H9 (cell line): ENCODE results near the gene PROX1. TPM values are rescaled to one million over a fixed set of nuclear protein-coding genes. Genes with fewer than 3 reads are reported as not detected.

Source experiments
- DNase-seq: peaks from one replicate; pipeline ENCODE4 v3.0.0-alpha.2; 2017
- H2AFZ ChIP-seq: one replicate; pipeline ENCODE4 v1.6.1; 2013; ENCODE audit warnings: mild to moderate bottlenecking, low read length, control low read depth, moderate library complexity
- H2AK5ac ChIP-seq: 2 replicates; pipeline ENCODE4 v1.6.1; 2013; ENCODE audit warnings: low read length, control low read depth, mixed read lengths; ENCODE audit not compliant: insufficient read length
- H2BK120ac ChIP-seq: one replicate; pipeline ENCODE4 v1.6.1; 2013; ENCODE audit warnings: low read depth, mild to moderate bottlenecking, low read length, control low read depth, inconsistent platforms; ENCODE audit not compliant: poor library complexity, severe bottlenecking
- H2BK12ac ChIP-seq: 2 replicates; pipeline ENCODE4 v1.6.1; 2013; ENCODE audit warnings: low read length, control low read depth, mixed read lengths, low read depth; ENCODE audit not compliant: insufficient read length
- H2BK15ac ChIP-seq: 2 replicates; pipeline ENCODE4 v1.6.1; 2013; ENCODE audit warnings: low read depth, low read length, control low read depth
- H2BK20ac ChIP-seq: one replicate; pipeline ENCODE4 v1.6.1; 2013; ENCODE audit warnings: low read depth, mild to moderate bottlenecking, low read length, control low read depth, inconsistent platforms; ENCODE audit not compliant: poor library complexity, severe bottlenecking
- H2BK5ac ChIP-seq: 2 replicates; pipeline ENCODE4 v1.6.1; 2013; ENCODE audit warnings: low read length, control low read depth, mixed read lengths; ENCODE audit not compliant: insufficient read length
- H3K14ac ChIP-seq: 2 replicates; pipeline ENCODE4 v1.6.1; 2013; ENCODE audit warnings: low read length, control low read depth; ENCODE audit not compliant: insufficient read depth
- H3K18ac ChIP-seq: 2 replicates; pipeline ENCODE4 v1.6.1; 2013; ENCODE audit warnings: low read depth, mild to moderate bottlenecking, mixed read lengths, low read length, control low read depth; ENCODE audit not compliant: insufficient read length
- H3K23ac ChIP-seq: 2 replicates; pipeline ENCODE4 v1.6.1; 2013; ENCODE audit warnings: low read length, control low read depth, mixed read lengths, low read depth; ENCODE audit not compliant: insufficient read length
- H3K23me2 ChIP-seq: 2 replicates; pipeline ENCODE4 v1.6.1; 2013; ENCODE audit warnings: low read depth, mild to moderate bottlenecking, mixed read lengths, low read length, control low read depth; ENCODE audit not compliant: insufficient read length, poor library complexity, severe bottlenecking
- H3K27ac ChIP-seq: 2 replicates; pipeline ENCODE4 v1.5.1; 2013; ENCODE audit warnings: low read length, control low read depth, mixed read lengths, low read depth; ENCODE audit not compliant: insufficient read length
- H3K27me3 ChIP-seq: 2 replicates; pipeline ENCODE4 v1.6.1; 2013; ENCODE audit warnings: low read length, control low read depth, inconsistent platforms; ENCODE audit not compliant: insufficient read depth
- H3K4ac ChIP-seq: 2 replicates; pipeline ENCODE4 v1.6.1; 2013; ENCODE audit warnings: low read depth, mild to moderate bottlenecking, control low read depth, inconsistent platforms, low read length, moderate library complexity
- H3K4me1 ChIP-seq: 2 replicates; pipeline ENCODE4 v1.6.1; 2013; ENCODE audit warnings: low read length, control low read depth, inconsistent platforms; ENCODE audit not compliant: insufficient read depth
- H3K4me2 ChIP-seq: 2 replicates; pipeline ENCODE4 v1.6.1; 2013; ENCODE audit warnings: low read length, control low read depth, mixed read lengths; ENCODE audit not compliant: insufficient read length, insufficient read depth
- H3K56ac ChIP-seq: 2 replicates; pipeline ENCODE4 v1.6.1; 2013; ENCODE audit warnings: low read depth, mild to moderate bottlenecking, mixed read lengths, low read length, control low read depth; ENCODE audit not compliant: insufficient read length
- H3K79me1 ChIP-seq: 2 replicates; pipeline ENCODE4 v1.6.1; 2013; ENCODE audit warnings: low read depth, mild to moderate bottlenecking, moderate library complexity, low read length, control low read depth, inconsistent platforms; ENCODE audit not compliant: insufficient read depth, poor library complexity, severe bottlenecking
- H3K79me2 ChIP-seq: 2 replicates; pipeline ENCODE4 v1.6.1; 2013; ENCODE audit warnings: low read length, control low read depth, inconsistent platforms; ENCODE audit not compliant: insufficient read depth
- H3K9ac ChIP-seq: 2 replicates; pipeline ENCODE4 v1.6.1; 2013; ENCODE audit warnings: low read length, control low read depth, mixed read lengths; ENCODE audit not compliant: insufficient read length; ENCODE audit errors: extremely low read depth
- H3K9me3 ChIP-seq: one replicate; pipeline ENCODE4 v1.6.1; 2013; ENCODE audit warnings: low read depth, low read length, inconsistent platforms; ENCODE audit not compliant: control insufficient read depth
- H3T11ph ChIP-seq: one replicate; pipeline ENCODE4 v1.6.1; 2013; ENCODE audit warnings: mild to moderate bottlenecking, low read length, control low read depth, inconsistent platforms
- H4K20me1 ChIP-seq: one replicate; pipeline ENCODE4 v1.6.1; 2013; ENCODE audit not compliant: control insufficient read depth, insufficient read length, insufficient read depth
- H4K5ac ChIP-seq: 2 replicates; pipeline ENCODE4 v1.6.1; 2013; ENCODE audit warnings: low read depth, mild to moderate bottlenecking, mixed read lengths, low read length, control low read depth; ENCODE audit not compliant: insufficient read length
- H4K8ac ChIP-seq: replicated peaks from 2 replicates; pipeline ENCODE4 v1.6.1; 2013; ENCODE audit warnings: low read length, control low read depth, mixed read lengths, low read depth; ENCODE audit not compliant: insufficient read length
- H4K91ac ChIP-seq: 2 replicates; pipeline ENCODE4 v1.6.1; 2013; ENCODE audit warnings: low read depth, mild to moderate bottlenecking, moderate library complexity, mixed read lengths, low read length, control low read depth; ENCODE audit not compliant: insufficient read length
- H3K27ac Mint-ChIP-seq, 3 experiments: 2 replicates in 2 of 3; 3 replicates in 1 of 3; pipeline ENCODE4 v1.8.0; 2020 to 2021; ENCODE audit warnings: mixed read lengths in 3 of 3, mild to moderate bottlenecking in 1 of 3, moderate library complexity in 1 of 3
- H3K27me3 Mint-ChIP-seq: 2 replicates; pipeline ENCODE4 v1.8.0; 2021; ENCODE audit warnings: low read depth, mild to moderate bottlenecking, moderate library complexity, mixed read lengths
- H3K36me3 Mint-ChIP-seq, 3 experiments: 2 replicates in 2 of 3; 3 replicates in 1 of 3; pipeline ENCODE4 v1.8.0; 2020 to 2021; ENCODE audit warnings: low read depth in 3 of 3, mixed read lengths in 3 of 3; ENCODE audit not compliant: insufficient read depth in 1 of 3
- H3K4me1 Mint-ChIP-seq, 2 experiments: 2 replicates each; pipeline ENCODE4 v1.8.0; 2020; ENCODE audit warnings: mixed read lengths in 2 of 2
- H3K4me3 Mint-ChIP-seq, 2 experiments: 2 replicates in 1 of 2; 3 replicates in 1 of 2; pipeline ENCODE4 v1.8.0; 2020 to 2021; ENCODE audit warnings: mild to moderate bottlenecking in 2 of 2, mixed read lengths in 2 of 2, moderate library complexity in 1 of 2
- H3K9me3 Mint-ChIP-seq, 2 experiments: 2 replicates in 1 of 2; 3 replicates in 1 of 2; pipeline ENCODE4 v1.8.0; 2020; ENCODE audit warnings: mild to moderate bottlenecking in 2 of 2, mixed read lengths in 2 of 2, moderate library complexity in 1 of 2
- CTCF ChIP-seq: fragments of 200-600 bp; sonication (generic); conservative IDR thresholded peaks from 3 replicates; pipeline ENCODE4 v1.8.0; 2021; ENCODE audit warnings: antibody characterized with exemption, mild to moderate bottlenecking
- WGBS: extraction: QIAGEN DNeasy Blood & Tissue Kit; methylation state at CpG from one replicate; pipeline ENCODE4 v1.1.7; 2013; ENCODE audit warnings: missing lambda C conversion rate, low lambda C conversion rate, mixed read lengths; ENCODE audit not compliant: insufficient read length; ENCODE audit errors: extremely low coverage; 5-methylcytosine and 5-hydroxymethylcytosine counted together
- total RNA-seq: library from RNA; stranded (reverse); gene quantifications from 2 replicates; pipeline ENCODE4 v1.2.1, GENCODE V29; 2021

The PROX1 gene
- total RNA-seq, 1 experiment from 2014 or later, result 0.72 TPM

GRCh38 chr1:214085325-214085724 is 97.6 kb downstream of the PROX1 start:
- H3K27me3 Mint-ChIP-seq, result no peaks in the 10 kb centered on the region
- Histone ChIP-seq H3K18ac (no peak overlapping the region), H4K91ac (no peak overlapping the region), H3T11ph (no peak overlapping the region), H3K23me2 (no peaks in the 10 kb centered on the region), H3K9ac (no peak overlapping the region), H2BK120ac (no peak overlapping the region), H2BK15ac (no peak overlapping the region), H2AK5ac (no peak overlapping the region), H3K27ac (no peak overlapping the region), H3K27me3 (no peaks in the 10 kb centered on the region), H3K56ac (no peak overlapping the region), H3K14ac (no peak overlapping the region), H3K23ac (no peak overlapping the region), H2AFZ (no peak overlapping the region), H2BK5ac (no peak overlapping the region), H3K4me2 (no peak overlapping the region), H3K9me3 (no peaks in the 10 kb centered on the region), H2BK20ac (no peak overlapping the region), H3K79me2 (no peaks in the 10 kb centered on the region), H4K20me1 (no peaks in the 10 kb centered on the region), H3K79me1 (no peaks in the 10 kb centered on the region), H2BK12ac (no peak overlapping the region), H3K4ac (no peak overlapping the region), H4K8ac (no peak overlapping the region), H4K5ac (no peak overlapping the region), H3K4me1 (no peaks in the 10 kb centered on the region)
- WGBS, result no CpG with 5 or more reads among the region's 2 CpGs
- peaks cover 16 to 17% of the 10 kb centered on the region in 2 experiments for H3K4me1 Mint-ChIP-seq
- no peak for TF ChIP-seq CTCF
- DNase-seq, result no peak
- peaks cover 4% of the 10 kb centered on the region in 2 experiments; a peak in 4 of 5 replicates for H3K9me3 Mint-ChIP-seq
- H3K4me3 Mint-ChIP-seq, result no peak overlapping the region
- 0 out of 7 replicates have a peak overlapping the region, but pooled peaks of 1 of the 3 experiments have one; percentile 88 for H3K27ac Mint-ChIP-seq
- H3K36me3 Mint-ChIP-seq, result peaks cover 0 to 6% (median 2%) of the 10 kb centered on the region in 3 experiments; a peak in 1 of 7 replicates
